H1 (cell line): ENCODE data around the gene ELFN1. TPM values are rescaled to one million over a fixed set of nuclear protein-coding genes. Genes with fewer than 3 reads are reported as not detected.
A peak's percentile ranks its signal among the peaks of the same experiment; 100 is the strongest.

ENCODE experiments used
- CTCF ChIA-PET: fragments of 300-600 bp; sonication (Branson Sonifier 250); formaldehyde crosslinking; loops from one replicate; lab custom pipeline; 2021; ENCODE audit not compliant: partially characterized antibody; lab: Charles Lee
- POLR2A ChIA-PET: fragments of 300-600 bp; sonication (Branson Sonifier 250); formaldehyde crosslinking; loops from one replicate; lab custom pipeline; 2021; ENCODE audit warnings: inconsistent platforms; ENCODE audit not compliant: partially characterized antibody; lab: Charles Lee
- DNase-seq, 2 experiments: peaks; one replicate each; pipeline versions ENCODE4 v3.0.0 to v3.0.0-alpha.2; 2010 to 2022; ENCODE audit warnings: low spot score in 2 of 2, low read depth in 1 of 2, mixed read lengths in 1 of 2
- FAIRE-seq: peaks from 2 replicates; lab custom pipeline; 2011; peaks lifted over from hg19 to GRCh38; lab: Jason Lieb, UNC
- H2AFZ ChIP-seq: 2 replicates; pipeline ENCODE4 v1.8.1; 2012; ENCODE audit warnings: low read length, inconsistent platforms
- H2AK5ac ChIP-seq: 2 replicates; pipeline ENCODE4 v1.6.1; 2013; ENCODE audit warnings: low read depth, low read length
- H2BK120ac ChIP-seq: replicated peaks from 2 replicates; pipeline ENCODE3; 2013; ENCODE audit warnings: low read depth, low read length, inconsistent platforms
- H2BK12ac ChIP-seq: 2 replicates; pipeline ENCODE4 v1.6.1; 2013; ENCODE audit warnings: low read depth, low read length
- H2BK15ac ChIP-seq: 2 replicates; pipeline ENCODE4 v1.6.1; 2013; ENCODE audit warnings: low read length
- H2BK20ac ChIP-seq: 2 replicates; pipeline ENCODE4 v1.6.1; 2013; ENCODE audit warnings: low read length
- H2BK5ac ChIP-seq: 2 replicates; pipeline ENCODE4 v1.6.1; 2013; ENCODE audit warnings: low read depth, low read length
- H3K14ac ChIP-seq: 2 replicates; pipeline ENCODE4 v1.6.1; 2013; ENCODE audit warnings: inconsistent platforms; ENCODE audit not compliant: insufficient read length
- H3K18ac ChIP-seq: 2 replicates; pipeline ENCODE4 v1.6.1; 2013; ENCODE audit warnings: low read length; ENCODE audit errors: extremely low read depth
- H3K23ac ChIP-seq: 2 replicates; pipeline ENCODE4 v1.6.1; 2013; ENCODE audit warnings: inconsistent platforms; ENCODE audit not compliant: insufficient read length
- H3K23me2 ChIP-seq: 2 replicates; pipeline ENCODE4 v1.6.1; 2013; ENCODE audit warnings: low read depth, low read length
- H3K27ac ChIP-seq: 2 replicates; pipeline ENCODE4 v1.6.1; 2011; ENCODE audit warnings: low read depth, low read length, inconsistent platforms
- H3K27me3 ChIP-seq, 4 experiments: replicated peaks in 1 of 4; 1 replicate in 1 of 4; 2 replicates in 3 of 4; pipeline versions ENCODE4 v1.6.1 to v1.8.1; 2011 to 2013; ENCODE audit warnings: low read length in 3 of 4, mild to moderate bottlenecking in 3 of 4, inconsistent platforms in 2 of 4, mixed read lengths in 2 of 4, moderate library complexity in 1 of 4; ENCODE audit not compliant: control insufficient read depth in 3 of 4, insufficient read depth in 3 of 4; ENCODE audit errors: extremely low read depth in 1 of 4
- H3K36me3 ChIP-seq, 4 experiments: 2 replicates each; pipeline versions ENCODE4 v1.6.1 to v1.8.1; 2011 to 2013; ENCODE audit warnings: mild to moderate bottlenecking in 4 of 4, low read length in 3 of 4, moderate library complexity in 2 of 4, control low read depth in 1 of 4, inconsistent platforms in 1 of 4; ENCODE audit not compliant: insufficient read depth in 4 of 4, control insufficient read depth in 2 of 4
- H3K4ac ChIP-seq: replicated peaks from 2 replicates; pipeline ENCODE3; 2013; ENCODE audit warnings: low read length, low read depth, mixed read lengths, inconsistent platforms; ENCODE audit not compliant: insufficient read length
- H3K4me1 ChIP-seq, 4 experiments: replicated peaks in 1 of 4; 1 replicate in 1 of 4; 2 replicates in 3 of 4; pipeline versions ENCODE4 v1.6.1 to v1.8.1; 2011 to 2013; ENCODE audit warnings: low read length in 3 of 4, inconsistent platforms in 2 of 4, mixed read lengths in 1 of 4; ENCODE audit not compliant: insufficient read depth in 4 of 4, control insufficient read depth in 3 of 4
- H3K4me2 ChIP-seq, 2 experiments: 2 replicates each; pipeline versions ENCODE4 v1.6.1 to v1.8.1; 2011 to 2013; ENCODE audit warnings: low read depth in 2 of 2, low read length in 2 of 2, control low read depth in 1 of 2, inconsistent platforms in 1 of 2, mild to moderate bottlenecking in 1 of 2; ENCODE audit not compliant: insufficient read depth in 1 of 2
- H3K4me3 ChIP-seq, 4 experiments: fragments of 200-600, 300-600 bp in 1 of 4; sonication (generic), shearing (Covaris generic), sonication (Bioruptor Twin) in 1 of 4; 2 replicates each; pipeline versions ENCODE4 v1.5.1 to v1.8.1; 2011 to 2016; ENCODE audit warnings: low read length in 4 of 4, low read depth in 3 of 4, control low read depth in 2 of 4, inconsistent platforms in 2 of 4, mild to moderate bottlenecking in 2 of 4, mixed read lengths in 1 of 4, moderate library complexity in 1 of 4; ENCODE audit not compliant: insufficient read depth in 2 of 4; ENCODE audit errors: extremely low read depth in 1 of 4
- H3K56ac ChIP-seq: replicated peaks from 2 replicates; pipeline ENCODE3; 2013; ENCODE audit warnings: low read depth, mild to moderate bottlenecking, mixed read lengths, low read length, inconsistent platforms; ENCODE audit not compliant: insufficient read length
- H3K79me1 ChIP-seq: 2 replicates; pipeline ENCODE4 v1.6.1; 2013; ENCODE audit warnings: low read depth, low read length, control low read depth
- H3K79me2 ChIP-seq, 2 experiments: 2 replicates each; pipeline versions ENCODE4 v1.6.1 to v1.8.1; 2012 to 2013; ENCODE audit warnings: low read length in 2 of 2, mild to moderate bottlenecking in 2 of 2, inconsistent platforms in 1 of 2; ENCODE audit not compliant: insufficient read depth in 2 of 2, control insufficient read depth in 1 of 2
- H3K9ac ChIP-seq, 4 experiments: replicated peaks in 1 of 4; 1 replicate in 1 of 4; 2 replicates in 3 of 4; pipeline versions ENCODE4 v1.6.1 to v1.8.1; 2011 to 2013; ENCODE audit warnings: low read depth in 3 of 4, low read length in 3 of 4, control low read depth in 2 of 4, mild to moderate bottlenecking in 2 of 4, moderate library complexity in 2 of 4, inconsistent platforms in 1 of 4; ENCODE audit errors: extremely low read depth in 1 of 4
- H3K9me3 ChIP-seq, 2 experiments: 2 replicates each; pipeline versions ENCODE4 v1.6.1 to v1.8.1; 2012 to 2013; ENCODE audit warnings: mild to moderate bottlenecking in 2 of 2, moderate library complexity in 2 of 2, control low read depth in 1 of 2, inconsistent platforms in 1 of 2, low read depth in 1 of 2, low read length in 1 of 2, mixed read lengths in 1 of 2; ENCODE audit not compliant: insufficient read depth in 2 of 2
- H4K20me1 ChIP-seq, 2 experiments: replicated peaks in 1 of 2; 2 replicates each; pipeline versions ENCODE3 to v1.8.1; 2011 to 2013; ENCODE audit warnings: inconsistent platforms in 2 of 2, low read length in 2 of 2, mild to moderate bottlenecking in 1 of 2; ENCODE audit not compliant: insufficient read depth in 2 of 2, control insufficient read depth in 1 of 2
- H4K5ac ChIP-seq: 2 replicates; pipeline ENCODE4 v1.6.1; 2013; ENCODE audit warnings: low read length, low read depth, mixed read lengths, inconsistent platforms; ENCODE audit not compliant: insufficient read length
- H4K8ac ChIP-seq: 2 replicates; pipeline ENCODE4 v1.8.0; 2013; ENCODE audit warnings: mild to moderate bottlenecking, moderate library complexity, low read length, inconsistent platforms; ENCODE audit not compliant: insufficient read depth; ENCODE audit errors: extremely low read depth
- H4K91ac ChIP-seq: replicated peaks from 2 replicates; pipeline ENCODE3; 2013; ENCODE audit warnings: low read length, mixed read lengths, inconsistent platforms; ENCODE audit not compliant: insufficient read length
- CBX5 ChIP-seq: fragments of 300-800, 300-1000 bp; sonication (generic); IDR thresholded peaks from 2 replicates; pipeline ENCODE4 v1.7.1; 2016; ENCODE audit warnings: antibody characterized with exemption, low read length, low read depth
- CHD2 ChIP-seq: IDR thresholded peaks from 2 replicates; pipeline ENCODE4 v1.6.1; 2012; ENCODE audit warnings: low read length, improper control_type of control experiment
- CTBP2 ChIP-seq: IDR thresholded peaks from 2 replicates; pipeline ENCODE4 v1.7.0; 2011; ENCODE audit warnings: borderline replicate concordance, mild to moderate bottlenecking, moderate library complexity, mixed read lengths, low read length; ENCODE audit not compliant: insufficient read depth, insufficient read length
- SP1 ChIP-seq: IDR thresholded peaks from 2 replicates; pipeline ENCODE4 v1.6.1; 2011; ENCODE audit warnings: low read depth, low read length
- SP2 ChIP-seq: IDR thresholded peaks from 2 replicates; pipeline ENCODE4 v1.6.1; 2012; ENCODE audit warnings: mild to moderate bottlenecking, low read length, inconsistent platforms
- TAF1 ChIP-seq: IDR thresholded peaks from 2 replicates; pipeline ENCODE4 v1.6.1; 2011; ENCODE audit warnings: mild to moderate bottlenecking, low read depth, low read length
- WGBS, 2 experiments: shearing (Covaris generic) in 1 of 2; methylation state at CpG; one replicate each; pipeline versions ENCODE4 v1.1.6 to v1.1.7; 2013 to 2015; ENCODE audit warnings: low lambda C conversion rate in 2 of 2, mixed read lengths in 2 of 2, inconsistent platforms in 1 of 2, low coverage in 1 of 2, missing lambda C conversion rate in 1 of 2; ENCODE audit not compliant: insufficient replicate concordance in 2 of 2, insufficient coverage in 1 of 2, insufficient read length in 1 of 2; ENCODE audit errors: extremely low coverage in 1 of 2, missing lambda C conversion rate in 1 of 2; 5-methylcytosine and 5-hydroxymethylcytosine counted together
- polyA plus RNA-seq, 7 experiments: library from polyadenylated mRNA; depleted of rRNA in 3 of 7; stranded (reverse) in 5 of 7; unstranded in 2 of 7; fragments of >200 nt in 5 of 7; fragments of 200-250 nt in 2 of 7; gene quantifications; 1 replicate in 5 of 7; 2 replicates in 1 of 7; 4 replicates in 1 of 7; pipeline versions ENCODE4 v1.2.1 to v1.2.3, GENCODE V29; 2011 to 2013; ENCODE audit warnings: missing spikeins in 2 of 7, mixed read lengths in 2 of 7
- total RNA-seq: library from RNA; stranded (reverse); fragmentation: NEBNext Ultra II Directional; extraction: Animal tissue kit (Norgen Biotek cat#: 25700); gene quantifications from 2 replicates; pipeline ENCODE4 v1.2.1, GENCODE V29; 2021

Gene ELFN1
- total and polyA plus RNA-seq, 2 of the 8 experiments (the other 6 are each of a cell fraction or from before 2014, with no cell fraction given), result 2.0 to 4.5 TPM

- Histone ChIP-seq H3K18ac (no peak overlapping the region), H3K79me1 (no peaks in the 10 kb centered on the region), H2AFZ (no peak overlapping the region), H4K91ac (no peak overlapping the region), H2AK5ac (no peak overlapping the region), H3K56ac (no peak overlapping the region), H3K36me3 (no peaks in the 10 kb centered on the region), H3K4me2 (no peak overlapping the region), H2BK12ac (no peak overlapping the region), H2BK20ac (no peak overlapping the region), H4K8ac (no peak overlapping the region), H3K27ac (no peak overlapping the region), H3K27me3 (no peaks in the 10 kb centered on the region), H3K4ac (no peak overlapping the region), H3K4me3 (no peak overlapping the region), H3K14ac (no peak overlapping the region), H3K9me3 (peaks cover 0 to 5% of the 10 kb centered on the region in 2 experiments; a peak in 1 of 4 replicates), H4K5ac (no peak overlapping the region), H3K9ac (no peak overlapping the region), H3K79me2 (no peaks in the 10 kb centered on the region)
- FAIRE-seq, result no peak
- TF ChIP-seq SP2, result peak; percentile 54; the same call in 1 of the 2 replicates
- no peak for TF ChIP-seq CTBP2
- no peak for TF ChIP-seq TAF1
- TF ChIP-seq SP1, result peak; percentile 96
- TF ChIP-seq CBX5, result no peak
- peak; percentile 75 for TF ChIP-seq CHD2
- TF ChIP-seq, all 59 proteins: peak for 3
- ChIA-PET CTCF (interaction anchor here (1.2 to 7.5 kb wide), 12 partner anchors 9 to 190 kb away, joined by 3 to 65 read pairs (median 4); no protein-coding TSS in a partner anchor), POLR2A (no interaction called here)
- Histone ChIP-seq H2BK5ac (no peak overlapping the region), H3K23ac (no peak overlapping the region), H2BK120ac (no peak overlapping the region), H3K4me1 (no peaks in the 10 kb centered on the region), H4K20me1 (peaks cover 0 to 1% of the 10 kb centered on the region in 2 experiments), H3K23me2 (no peaks in the 10 kb centered on the region; the same call in 1 of the 2 replicates), H2BK15ac (no peak overlapping the region)
- 82% methylated on average over 7 of the region's 7 CpGs; no CpG with 5 or more reads in 1 of the 2 experiments for WGBS, 2 experiments
- DNase-seq, result no peak
These were observed 98.8 kb downstream of the ELFN1 start for GRCh38 chr7:1768832-1769231.
